Dedifferentiated amniotic fluid mesenchymal stem cell (primary cell): Measurements from ENCODE around the gene RNU7-1.
"Not testable (repeated sequence)": the region's sequence is repeated elsewhere in the genome, so short reads cannot be mapped to it uniquely, and the experiment has no call there.

ENCODE experiments used
- DNase-seq: peaks from one replicate; pipeline ENCODE4 v3.0.0-alpha.2; 2016; ENCODE audit errors: extremely low spot score

The RNU7-1 gene

GRCh38 chr12:6943722-6944380, at the start of gene RNU7-1, which contains the start of gene C12orf57:
TSS of gene RNU7-1 (plus strand) at chr12:6943816.
TSS of gene C12orf57 (plus strand) at chr12:6944022. CDS start at chr12:6944122, 100 bp downstream.
- DNase-seq, result peak; percentile 49

- DNase-seq, result no peak
These were observed 49.3 kb upstream of the RNU7-1 start for GRCh38 chr12:6894321-6894720.

- no peak for DNase-seq
These were observed 46.7 kb upstream of the RNU7-1 start for GRCh38 chr12:6896846-6897435.

- no peak for DNase-seq
These were observed 44.2 kb upstream of the RNU7-1 start for GRCh38 chr12:6899427-6899826.

- DNase-seq, result no peak
These were observed 43.6 kb upstream of the RNU7-1 start for GRCh38 chr12:6899837-6900519.

GRCh38 chr12:6902448-6902847, 41.2 kb upstream of the RNU7-1 start:
- no peak for DNase-seq

- no peak for DNase-seq
These were observed 39.9 kb upstream of the RNU7-1 start for GRCh38 chr12:6903722-6904121.

- DNase-seq, result peak; percentile 96
These were observed 39.0 kb upstream of the RNU7-1 start, which contains the start of gene LRRC23 for GRCh38 chr12:6904280-6905276. TSS of gene LRRC23 (plus strand) at chr12:6904822. CDS start at chr12:6905634, 812 bp downstream.

GRCh38 chr12:6905414-6906040, 38.1 kb upstream of the RNU7-1 start:
- no peak for DNase-seq

- DNase-seq, result not testable (repeated sequence)
These were observed 35.5 kb upstream of the RNU7-1 start for GRCh38 chr12:6908141-6908540.

- no peak for DNase-seq
These were observed 34.0 kb upstream of the RNU7-1 start for GRCh38 chr12:6909421-6910145.

GRCh38 chr12:6912164-6912935, 31.3 kb upstream of the RNU7-1 start:
- no peak for DNase-seq

- DNase-seq, result peak; percentile 56
These were observed 29.2 kb upstream of the RNU7-1 start, which contains the start of gene ENO2 for GRCh38 chr12:6914246-6914946. TSS of gene ENO2 (plus strand) at chr12:6914580. CDS start at chr12:6915833, 1,253 bp downstream.

- no peak for DNase-seq
These were observed 28.4 kb upstream of the RNU7-1 start for GRCh38 chr12:6914947-6915788.

- no peak for DNase-seq
These were observed 27.8 kb upstream of the RNU7-1 start for GRCh38 chr12:6915789-6916285.

- DNase-seq, result no peak
These were observed 27.0 kb upstream of the RNU7-1 start for GRCh38 chr12:6916426-6917200.
